Naive thymus-derived CD8-positive, alpha-beta T cell (primary cell): ENCODE measurements around the gene TBX1. TPM values are rescaled to one million over a fixed set of nuclear protein-coding genes. Genes with fewer than 3 reads are reported as not detected.

ENCODE experiments used
- ATAC-seq, 2 donors: fragments of 150-1000 bp; cut with Tn5 transposase in 1 of 2; sonication (Bioruptor Pico), chemical (Tn5 transposase) in 1 of 2; 1 replicate in 1 of 2; 2 replicates in 1 of 2; pipeline ENCODE4 v1.10.0; 2021; ENCODE audit warnings: mild to moderate bottlenecking in 2 of 2, moderate library complexity in 2 of 2
- POLR2A ChIA-PET: fragments of 350-600 bp; sonication (Branson Sonifier 250); formaldehyde crosslinking; loops from one replicate; lab custom pipeline; 2021; ENCODE audit warnings: antibody characterized with exemption; lab: Charles Lee
- DNase-seq, 10 donors: peaks; one replicate each; pipeline versions ENCODE4 v3.0.0 to v3.0.0-alpha.2; 2020 to 2022
- H3K27ac Mint-ChIP-seq, 10 donors: one replicate each; pipeline ENCODE4 v1.8.0; 2020 to 2022; ENCODE audit warnings: mild to moderate bottlenecking in 10 of 10, mixed read lengths in 10 of 10, moderate library complexity in 4 of 10, inconsistent platforms in 1 of 10
- H3K27me3 Mint-ChIP-seq, 5 donors: one replicate each; pipeline ENCODE4 v1.8.0; 2021 to 2022; ENCODE audit warnings: mixed read lengths in 5 of 5
- H3K36me3 Mint-ChIP-seq, 3 donors: one replicate each; pipeline ENCODE4 v1.8.0; 2020 to 2022; ENCODE audit warnings: mixed read lengths in 3 of 3, mild to moderate bottlenecking in 2 of 3, inconsistent platforms in 1 of 3
- H3K4me1 Mint-ChIP-seq, 4 donors: one replicate each; pipeline ENCODE4 v1.8.0; 2021 to 2022; ENCODE audit warnings: mixed read lengths in 4 of 4
- H3K4me3 Mint-ChIP-seq, 10 donors: one replicate each; pipeline ENCODE4 v1.8.0; 2020 to 2022; ENCODE audit warnings: mild to moderate bottlenecking in 10 of 10, mixed read lengths in 10 of 10, moderate library complexity in 6 of 10, inconsistent platforms in 1 of 10
- H3K9me3 Mint-ChIP-seq, 9 donors: one replicate each; pipeline ENCODE4 v1.8.0; 2020 to 2022; ENCODE audit warnings: mixed read lengths in 9 of 9, mild to moderate bottlenecking in 3 of 9, inconsistent platforms in 1 of 9, moderate library complexity in 1 of 9
- polyA plus RNA-seq, 3 donors: library from polyadenylated mRNA; unstranded; fragments of 300-500 nt; fragmentation: Illumina TruSeq; gene quantifications; one replicate each; pipeline ENCODE4 v1.2.3, GENCODE V29; 2021
- total RNA-seq, 8 experiments: library from RNA in 2 of 8; stranded (reverse) in 2 of 8; gene quantifications; one replicate each; pipeline ENCODE4 v1.2.3 and lab custom pipeline; 2021 to 2026

TBX1 gene
- total RNA-seq, result not detected
- not detected for polyA plus RNA-seq
- 0 to 0.17 (median 0) reads per million in 6 experiments for total RNA-seq (lab: John Stamatoyannopoulos, UW)

- ATAC-seq (no peak), DNase-seq (no peak)
- Mint-ChIP-seq H3K27me3 (peaks cover 29 to 81% (median 47%) of the 10 kb centered on the region in 5 donors), H3K4me3 (peak within 1 kb of the TSS; percentile 79 to 95 (median 88)), H3K36me3 (peaks cover 2 to 9% (median 8%) of the 10 kb centered on the region in 3 donors), H3K9me3 (peaks cover 0 to 1% (median 0%) of the 10 kb centered on the region in 9 donors), H3K4me1 (peaks cover 21 to 44% (median 35%) of the 10 kb centered on the region in 4 donors), H3K27ac (peak within 1 kb of the TSS in 3 of 10 donors; percentile 40 to 91 (median 49))
- POLR2A ChIA-PET, result no interaction called here
Measured at GRCh38 chr22:19760058-19760950, at the start of gene TBX1. TSS of gene TBX1 (plus strand) at chr22:19760778. CDS start at chr22:19760844, 66 bp downstream.

GRCh38 chr22:19713245-19713644, 47.3 kb upstream of the TBX1 start:
- DNase-seq, result peak in 1 of 10 donors; percentile 37
- Mint-ChIP-seq H3K36me3 (no peaks in the 10 kb centered on the region), H3K27ac (peak overlapping the region in 1 of 10 donors; percentile 53), H3K27me3 (peaks cover 1 to 18% (median 9%) of the 10 kb centered on the region in 5 donors), H3K9me3 (no peaks in the 10 kb centered on the region), H3K4me3 (peak overlapping the region; percentile 22 to 83 (median 76)), H3K4me1 (peaks cover 0 to 9% (median under 1%) of the 10 kb centered on the region in 4 donors)
- ATAC-seq, result no peak
- POLR2A ChIA-PET, result no interaction called here

DNA sequence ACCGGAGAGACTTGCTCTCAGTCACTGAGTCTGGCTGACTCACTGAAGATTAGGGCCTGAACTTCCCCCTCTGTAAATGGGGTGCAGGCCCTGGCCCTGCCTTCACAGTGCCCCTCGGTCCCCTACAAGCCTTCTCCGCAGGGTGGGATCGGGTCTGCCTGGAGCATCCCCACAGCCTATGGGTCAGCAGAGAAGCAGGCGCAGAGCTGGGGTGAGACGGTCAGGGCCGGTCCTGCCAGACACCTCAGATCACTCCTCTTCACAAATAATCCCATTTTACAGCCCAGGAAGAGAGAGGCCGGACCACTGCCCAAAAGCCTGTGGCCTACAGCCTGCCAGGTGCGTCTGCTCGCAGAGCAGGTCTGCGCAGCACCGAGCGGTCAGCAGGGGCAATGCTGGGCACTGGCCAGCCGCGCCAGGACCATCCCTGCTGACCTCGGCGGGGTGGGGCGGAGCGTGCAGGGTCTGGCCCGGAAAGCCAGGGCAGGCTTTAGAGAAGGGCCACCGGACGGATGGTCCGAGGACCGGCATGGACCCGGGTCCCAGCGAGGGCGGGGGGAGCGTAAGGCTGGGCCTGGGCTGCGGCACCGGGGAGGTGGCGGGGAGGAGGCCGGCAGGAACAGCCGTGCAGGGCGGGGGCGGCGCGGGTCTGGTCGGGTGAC, 46.8 kb upstream of the TBX1 start:
- POLR2A ChIA-PET, result no interaction called here
- DNase-seq, result peak in 1 of 10 donors; percentile 53

DNA sequence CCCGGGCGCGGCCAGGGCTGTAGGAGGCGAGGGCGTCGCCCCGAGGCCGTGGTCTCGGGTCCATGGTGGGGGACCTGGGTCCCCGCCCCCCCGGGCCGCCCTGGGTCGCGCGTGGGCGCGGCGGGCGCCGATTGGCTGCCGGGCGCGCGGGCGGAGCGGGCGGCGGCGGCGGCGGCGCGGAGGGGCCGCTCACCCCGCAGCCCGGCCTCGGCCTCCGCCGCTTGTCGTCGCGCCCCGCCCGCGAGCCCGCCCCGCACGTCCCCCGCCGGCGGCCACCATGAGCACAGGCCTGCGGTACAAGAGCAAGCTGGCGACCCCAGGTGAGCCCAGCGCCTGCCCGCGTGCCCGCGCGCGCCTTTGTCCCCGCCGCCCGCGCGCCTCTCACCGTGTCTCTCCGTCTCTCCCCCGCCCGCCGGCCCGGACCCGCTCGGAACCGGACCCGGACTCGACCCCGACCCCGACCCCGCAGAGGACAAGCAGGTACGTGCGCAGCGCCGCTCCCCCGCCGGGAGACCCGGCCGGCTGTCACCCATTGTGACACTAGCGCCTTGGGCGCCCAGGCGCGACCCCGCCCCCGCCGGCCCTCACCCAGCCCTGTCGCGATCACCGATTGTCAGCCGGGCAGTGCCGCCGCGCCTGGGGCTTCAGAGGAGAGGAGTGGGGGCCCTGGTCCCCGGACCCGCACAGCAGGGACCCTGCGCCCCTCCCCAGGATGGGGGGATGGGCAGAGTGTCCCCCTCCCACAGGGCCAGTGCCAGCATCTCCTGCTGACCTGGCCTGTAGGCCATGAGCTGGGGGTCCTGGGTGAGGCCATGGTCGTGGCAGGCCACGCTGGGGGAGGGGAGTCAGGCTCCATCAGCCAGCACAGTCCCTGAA, 46.0 kb upstream of the TBX1 start, which contains the start of gene SEPTIN5:
Gene SEPTIN5 (plus strand): TSS at position 192 of the 876 bp plus-strand sequence. CDS start 86 bp downstream, at position 278.
- peak within 1 kb of the TSS in 2 of 10 donors; percentile 35 to 53 for H3K27ac Mint-ChIP-seq
- DNase-seq (peak in 1 of 10 donors; percentile 57), ATAC-seq (peak in 1 of 2 donors; percentile 5)
- POLR2A ChIA-PET, result no interaction called here
- H3K27me3 Mint-ChIP-seq, result peaks cover 1 to 22% (median 10%) of the 10 kb centered on the region in 5 donors
- peaks cover 3 to 14% (median 5%) of the 10 kb centered on the region in 4 donors for H3K4me1 Mint-ChIP-seq
- no peaks in the 10 kb centered on the region for H3K36me3 Mint-ChIP-seq
- no peaks in the 10 kb centered on the region for H3K9me3 Mint-ChIP-seq
- H3K4me3 Mint-ChIP-seq, result peak within 1 kb of the TSS; percentile 42 to 83 (median 76)

More for the DNA sequence above, 46.8 kb upstream of the TBX1 start:
- no peak for ATAC-seq
- Mint-ChIP-seq H3K9me3 (no peaks in the 10 kb centered on the region), H3K4me3 (peak overlapping the region; percentile 42 to 83 (median 76)), H3K27ac (peak overlapping the region in 2 of 10 donors; percentile 35 to 53), H3K27me3 (peaks cover 1 to 18% (median 9%) of the 10 kb centered on the region in 5 donors), H3K36me3 (no peaks in the 10 kb centered on the region), H3K4me1 (peaks cover 0 to 9% (median under 1%) of the 10 kb centered on the region in 4 donors)

- Mint-ChIP-seq H3K27ac (no peak overlapping the region), H3K4me3 (peak overlapping the region in 9 of 10 donors; percentile 52 to 75 (median 62)), H3K4me1 (peaks cover 6 to 15% (median 8%) of the 10 kb centered on the region in 4 donors), H3K36me3 (no peaks in the 10 kb centered on the region), H3K9me3 (no peaks in the 10 kb centered on the region), H3K27me3 (peaks cover 1 to 30% (median 16%) of the 10 kb centered on the region in 5 donors)
- ATAC-seq, result no peak
- peak in 1 of 10 donors; percentile 60 for DNase-seq
- POLR2A ChIA-PET, result interaction anchor here (0.5 kb wide), 1 partner anchor 1876 kb away, joined by 6 read pairs; no protein-coding TSS in a partner anchor
Measured at GRCh38 chr22:19715188-19715930, 45.2 kb upstream of the TBX1 start.

DNA sequence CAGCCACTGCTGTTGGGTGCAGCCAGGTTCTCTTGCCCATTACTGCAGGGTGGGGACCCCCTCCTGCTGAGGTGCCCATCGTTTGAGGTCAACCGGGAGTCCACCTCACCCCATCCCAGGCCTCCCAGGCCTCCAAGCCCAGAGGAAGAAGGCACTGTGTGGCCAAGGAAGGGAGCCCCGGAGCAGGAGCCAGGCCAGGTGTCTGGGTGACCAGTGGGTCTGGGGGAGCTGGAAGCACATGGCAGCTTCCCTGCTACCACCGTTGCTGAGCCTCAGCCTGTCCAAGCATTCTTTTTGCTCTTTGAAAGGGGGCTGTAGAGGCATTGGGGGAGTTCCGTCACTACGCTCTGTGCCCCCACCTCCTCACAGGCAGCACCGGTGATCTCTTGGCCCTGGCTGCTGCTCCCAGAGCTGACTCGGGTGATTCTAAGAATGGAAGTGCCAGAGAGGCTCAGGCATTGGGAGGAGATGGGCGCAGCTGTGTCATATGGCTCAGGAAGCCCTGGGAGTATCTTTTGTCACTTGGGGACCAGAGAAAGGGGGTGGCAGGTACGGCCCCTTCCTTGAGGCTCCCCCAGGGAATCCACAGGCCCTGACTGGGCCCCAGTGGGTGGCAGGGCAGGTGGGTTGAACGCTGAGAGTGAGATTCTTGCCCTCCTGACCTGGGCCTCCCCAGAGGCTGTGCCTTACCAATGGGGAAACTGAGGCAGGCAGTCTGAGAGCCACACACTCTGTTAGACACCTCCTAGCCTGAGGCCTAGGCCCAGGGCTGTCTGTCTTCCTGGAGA, 44.3 kb upstream of the TBX1 start:
- Mint-ChIP-seq H3K4me1 (peaks cover 6 to 19% (median 12%) of the 10 kb centered on the region in 4 donors), H3K27me3 (peaks cover 1 to 38% (median 24%) of the 10 kb centered on the region in 5 donors), H3K4me3 (peak overlapping the region in 6 of 10 donors; percentile 25 to 68 (median 44)), H3K36me3 (peaks cover 0 to 3% (median 0%) of the 10 kb centered on the region in 3 donors), H3K9me3 (no peaks in the 10 kb centered on the region), H3K27ac (no peak overlapping the region)
- DNase-seq (peak in 1 of 10 donors; percentile 60), ATAC-seq (no peak)
- POLR2A ChIA-PET, result no interaction called here

DNA sequence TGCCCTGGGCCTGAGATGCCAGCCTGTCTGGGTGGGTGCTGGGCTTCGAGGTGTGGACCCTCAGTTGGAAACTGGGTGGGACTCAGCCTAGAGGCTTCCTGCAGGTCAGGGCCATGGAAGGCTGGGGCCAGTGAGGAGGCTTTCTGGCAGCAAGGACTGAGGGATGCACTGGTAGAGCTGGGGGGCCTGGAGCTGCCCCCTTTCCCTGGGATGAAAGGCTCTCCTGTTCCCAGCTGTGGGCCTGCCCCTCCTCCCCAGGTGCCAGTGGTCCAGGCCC, 43.8 kb upstream of the TBX1 start:
- DNase-seq (no peak), ATAC-seq (no peak)
- Mint-ChIP-seq H3K27ac (no peak overlapping the region), H3K36me3 (peaks cover 0 to 3% (median 0%) of the 10 kb centered on the region in 3 donors), H3K4me3 (peak overlapping the region in 4 of 10 donors; percentile 23 to 68 (median 39)), H3K27me3 (peaks cover 1 to 44% (median 24%) of the 10 kb centered on the region in 5 donors), H3K9me3 (no peaks in the 10 kb centered on the region), H3K4me1 (peaks cover 6 to 21% (median 12%) of the 10 kb centered on the region in 4 donors)
- POLR2A ChIA-PET, result no interaction called here

DNA sequence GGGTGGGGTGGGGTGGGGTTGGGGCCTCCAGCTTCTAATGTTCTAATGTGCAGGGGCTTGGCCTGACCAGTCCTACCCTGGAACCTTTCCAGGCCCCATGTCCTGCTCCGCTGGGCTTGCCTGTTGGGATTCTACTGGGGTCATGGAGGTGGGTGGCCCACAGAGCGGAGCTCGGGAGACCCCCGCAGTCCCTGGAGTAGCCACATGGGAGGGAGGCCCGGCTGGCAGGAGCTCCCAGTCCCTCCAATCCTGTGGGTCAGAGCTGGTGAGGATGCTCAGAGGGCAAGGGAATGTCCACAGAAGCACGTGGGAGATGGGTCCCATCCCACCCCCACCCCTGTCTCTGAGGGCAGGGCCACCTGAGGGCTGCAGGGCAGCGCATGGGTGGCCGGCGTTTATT, 43.4 kb upstream of the TBX1 start:
- no peaks in the 10 kb centered on the region for H3K9me3 Mint-ChIP-seq
- peak in 1 of 10 donors; percentile 58 for DNase-seq
- peaks cover 1 to 45% (median 24%) of the 10 kb centered on the region in 5 donors for H3K27me3 Mint-ChIP-seq
- peaks cover 0 to 3% (median 0%) of the 10 kb centered on the region in 3 donors for H3K36me3 Mint-ChIP-seq
- peak overlapping the region in 6 of 10 donors; percentile 65 to 81 (median 74) for H3K4me3 Mint-ChIP-seq
- peaks cover 6 to 21% (median 12%) of the 10 kb centered on the region in 4 donors for H3K4me1 Mint-ChIP-seq
- ATAC-seq, result no peak
- POLR2A ChIA-PET, result no interaction called here
- H3K27ac Mint-ChIP-seq, result no peak overlapping the region

GRCh38 chr22:19717691-19718455, 42.7 kb upstream of the TBX1 start:
- Mint-ChIP-seq H3K9me3 (no peaks in the 10 kb centered on the region), H3K36me3 (peaks cover 0 to 3% (median 0%) of the 10 kb centered on the region in 3 donors), H3K4me1 (peaks cover 6 to 23% (median 12%) of the 10 kb centered on the region in 4 donors), H3K27me3 (peaks cover 1 to 51% (median 24%) of the 10 kb centered on the region in 5 donors), H3K27ac (peak overlapping the region in 2 of 10 donors; percentile 15 to 39), H3K4me3 (peak overlapping the region; percentile 65 to 85 (median 79))
- POLR2A ChIA-PET, result no interaction called here
- DNase-seq (peak; percentile 68 to 87 (median 84)), ATAC-seq (peak; percentile 91 to 93)
